ENCODE data around the gene FGF14.
"Not testable (repeated sequence)": the region's sequence is repeated elsewhere in the genome, so short reads cannot be mapped to it uniquely, and the experiment has no call there.

FGF14 gene

DNA sequence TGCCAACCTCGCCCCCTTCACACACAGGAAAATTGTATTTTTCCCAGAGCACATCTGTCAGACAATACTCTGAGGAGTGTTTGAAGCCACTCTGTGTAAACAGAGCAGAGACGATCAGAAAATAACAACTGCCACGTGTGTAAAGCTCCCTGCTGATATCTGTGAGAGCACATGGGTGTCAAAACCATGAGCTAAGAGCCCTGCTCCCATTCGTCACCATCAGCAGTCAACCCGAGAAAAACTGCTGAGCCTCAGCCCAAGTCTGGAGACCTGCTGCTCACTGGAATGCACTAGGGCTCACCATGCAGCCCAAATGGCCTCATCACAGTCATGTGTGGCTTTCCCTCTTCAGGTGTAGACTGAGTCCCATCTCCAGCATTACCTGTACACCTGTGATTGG, 304.1 kb downstream of the FGF14 start:
- no peak overlapping the region for H3K27ac ChIP-seq (ENCODE audit: low read depth, low read length)
- no peaks in the 10 kb centered on the region for H3K36me3 ChIP-seq (ENCODE audit: insufficient read depth, low read length)
- no peaks in the 10 kb centered on the region for H3K4me1 ChIP-seq (ENCODE audit: control insufficient read depth, insufficient read depth, low read length, unreplicated experiment)
- H2AFZ ChIP-seq (ENCODE audit: low read length, unreplicated experiment), result no peak overlapping the region
- H3K4me3 ChIP-seq (ENCODE audit: low read depth, low read length), result no peak overlapping the region
- H3K27me3 ChIP-seq (ENCODE audit: insufficient read depth, low read length), result no peaks in the 10 kb centered on the region
- no peaks in the 10 kb centered on the region for H3K79me2 ChIP-seq (ENCODE audit: control insufficient read depth, insufficient read depth, low read length, unreplicated experiment)

DNA sequence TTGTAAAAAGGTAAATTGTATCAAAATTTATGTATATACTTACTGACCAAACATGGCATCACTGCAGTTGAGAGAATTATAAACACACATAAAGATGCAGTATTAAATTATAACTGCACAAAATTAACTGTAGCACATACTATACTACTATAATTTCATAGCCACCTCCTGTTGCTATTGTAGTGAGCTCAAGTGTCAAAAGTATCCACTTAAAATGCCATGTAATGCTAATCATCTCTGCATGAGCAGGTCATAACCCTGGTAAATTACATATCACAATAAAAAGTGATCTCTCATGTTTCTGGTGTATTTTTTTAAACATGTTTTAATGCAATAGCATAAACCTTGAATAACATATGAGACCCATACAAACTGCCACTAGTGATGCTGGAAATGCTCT, 308.6 kb downstream of the FGF14 start:
- H3K27me3 ChIP-seq (ENCODE audit: insufficient read depth, low read length); H3K4me3 ChIP-seq (ENCODE audit: low read depth, low read length); H3K4me1 ChIP-seq (ENCODE audit: control insufficient read depth, insufficient read depth, low read length, unreplicated experiment); H3K27ac ChIP-seq (ENCODE audit: low read depth, low read length); H2AFZ ChIP-seq (ENCODE audit: low read length, unreplicated experiment); H3K79me2 ChIP-seq (ENCODE audit: control insufficient read depth, insufficient read depth, low read length, unreplicated experiment); H3K36me3 ChIP-seq (ENCODE audit: insufficient read depth, low read length): not testable (repeated sequence)

DNA sequence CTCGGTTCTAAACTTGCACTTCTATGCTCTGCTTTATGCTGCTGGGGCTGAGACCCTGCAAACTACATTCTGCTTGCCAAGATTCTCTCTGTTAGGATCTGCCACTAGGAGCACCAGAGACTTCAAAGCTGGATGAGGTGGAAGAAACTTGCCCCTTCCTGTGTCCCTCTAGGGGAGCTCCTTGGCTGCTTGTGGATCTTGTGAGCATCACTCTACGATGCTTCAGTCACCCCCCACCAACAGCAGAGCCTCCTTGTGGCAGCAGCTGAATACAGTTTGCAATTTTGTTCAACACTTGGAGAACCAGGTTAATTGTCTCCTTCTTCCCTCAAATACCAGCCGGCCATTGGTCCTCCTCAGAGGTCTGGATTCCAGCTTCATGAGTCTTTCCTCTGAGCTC, 310.6 kb downstream of the FGF14 start:
- Histone ChIP-seq H3K27me3 (ENCODE audit: insufficient read depth, low read length) (no peaks in the 10 kb centered on the region), H2AFZ (ENCODE audit: low read length, unreplicated experiment) (no peak overlapping the region), H3K4me1 (ENCODE audit: control insufficient read depth, insufficient read depth, low read length, unreplicated experiment) (no peaks in the 10 kb centered on the region), H3K4me3 (ENCODE audit: low read depth, low read length) (no peak overlapping the region), H3K79me2 (ENCODE audit: control insufficient read depth, insufficient read depth, low read length, unreplicated experiment) (no peaks in the 10 kb centered on the region), H3K36me3 (ENCODE audit: insufficient read depth, low read length) (no peaks in the 10 kb centered on the region), H3K27ac (ENCODE audit: low read depth, low read length) (no peak overlapping the region)

DNA sequence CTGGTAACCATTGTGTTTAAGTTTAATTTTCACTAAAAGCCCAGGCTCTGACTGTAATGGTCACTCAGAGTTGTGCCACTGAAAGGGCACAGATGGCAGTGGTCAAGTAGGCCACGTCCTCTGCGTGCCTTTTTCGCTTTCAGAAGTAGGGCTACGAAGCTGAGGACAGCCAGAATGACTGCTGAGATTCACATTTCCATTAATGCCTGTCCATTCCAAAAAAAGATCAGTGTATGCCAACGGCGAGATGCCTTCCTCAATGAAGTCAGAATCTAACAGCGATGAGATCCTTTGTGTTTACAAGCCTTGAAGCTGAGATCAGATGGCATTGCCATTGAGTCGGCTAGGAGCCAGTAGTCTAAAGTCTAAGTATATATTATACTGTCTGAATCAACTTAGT, 311.3 kb downstream of the FGF14 start:
- Histone ChIP-seq H2AFZ (ENCODE audit: low read length, unreplicated experiment) (no peak overlapping the region), H3K27me3 (ENCODE audit: insufficient read depth, low read length) (no peaks in the 10 kb centered on the region), H3K4me3 (ENCODE audit: low read depth, low read length) (no peak overlapping the region), H3K4me1 (ENCODE audit: control insufficient read depth, insufficient read depth, low read length, unreplicated experiment) (no peaks in the 10 kb centered on the region), H3K27ac (ENCODE audit: low read depth, low read length) (no peak overlapping the region), H3K36me3 (ENCODE audit: insufficient read depth, low read length) (no peaks in the 10 kb centered on the region), H3K79me2 (ENCODE audit: control insufficient read depth, insufficient read depth, low read length, unreplicated experiment) (no peaks in the 10 kb centered on the region)

DNA sequence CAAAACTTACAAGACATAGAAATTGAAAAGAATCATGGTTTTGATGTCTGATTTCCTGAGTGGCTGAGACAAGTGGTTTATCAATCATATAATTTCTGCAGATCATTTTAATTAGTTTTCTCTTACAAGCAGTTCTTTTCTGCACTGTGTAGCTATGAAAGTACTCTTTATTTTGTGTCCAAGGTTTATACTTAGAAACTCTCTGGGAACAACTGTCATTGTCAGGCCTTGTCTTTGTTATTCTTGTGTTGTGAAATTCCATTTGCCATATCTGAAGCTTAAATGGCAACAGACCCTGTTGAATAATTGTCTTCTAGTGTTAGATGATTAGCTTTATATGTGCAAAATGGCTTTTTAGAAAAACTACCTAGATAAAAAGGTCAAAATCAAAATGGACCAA, 312.1 kb downstream of the FGF14 start:
- H3K4me1 ChIP-seq (ENCODE audit: control insufficient read depth, insufficient read depth, low read length, unreplicated experiment), result no peaks in the 10 kb centered on the region
- H3K79me2 ChIP-seq (ENCODE audit: control insufficient read depth, insufficient read depth, low read length, unreplicated experiment), result no peaks in the 10 kb centered on the region
- no peak overlapping the region for H3K4me3 ChIP-seq (ENCODE audit: low read depth, low read length)
- H3K27ac ChIP-seq (ENCODE audit: low read depth, low read length), result no peak overlapping the region
- no peaks in the 10 kb centered on the region for H3K36me3 ChIP-seq (ENCODE audit: insufficient read depth, low read length)
- H3K27me3 ChIP-seq (ENCODE audit: insufficient read depth, low read length), result no peaks in the 10 kb centered on the region
- no peak overlapping the region for H2AFZ ChIP-seq (ENCODE audit: low read length, unreplicated experiment)

DNA sequence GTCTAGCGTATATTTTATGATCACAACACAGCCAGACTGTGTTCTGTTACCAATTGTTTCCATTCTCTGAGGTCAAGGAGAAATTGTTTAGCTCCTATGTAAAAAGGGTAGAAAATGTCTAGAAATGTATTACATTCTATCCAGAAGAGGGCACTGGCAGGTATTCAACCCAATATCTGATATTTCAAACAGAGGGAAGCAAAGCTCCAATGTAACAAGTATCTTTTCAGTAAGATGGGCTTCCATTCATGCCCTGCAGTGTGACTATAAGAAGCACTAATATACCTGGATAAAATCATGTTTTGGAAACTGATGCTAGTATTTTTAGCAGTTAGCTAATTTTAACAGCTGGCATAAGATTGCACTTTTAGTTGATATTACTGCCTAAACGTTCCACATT, 312.7 kb downstream of the FGF14 start:
- Histone ChIP-seq H3K27ac (ENCODE audit: low read depth, low read length) (no peak overlapping the region), H3K4me3 (ENCODE audit: low read depth, low read length) (no peak overlapping the region), H2AFZ (ENCODE audit: low read length, unreplicated experiment) (no peak overlapping the region), H3K36me3 (ENCODE audit: insufficient read depth, low read length) (no peaks in the 10 kb centered on the region), H3K27me3 (ENCODE audit: insufficient read depth, low read length) (no peaks in the 10 kb centered on the region), H3K79me2 (ENCODE audit: control insufficient read depth, insufficient read depth, low read length, unreplicated experiment) (no peaks in the 10 kb centered on the region), H3K4me1 (ENCODE audit: control insufficient read depth, insufficient read depth, low read length, unreplicated experiment) (no peaks in the 10 kb centered on the region)

DNA sequence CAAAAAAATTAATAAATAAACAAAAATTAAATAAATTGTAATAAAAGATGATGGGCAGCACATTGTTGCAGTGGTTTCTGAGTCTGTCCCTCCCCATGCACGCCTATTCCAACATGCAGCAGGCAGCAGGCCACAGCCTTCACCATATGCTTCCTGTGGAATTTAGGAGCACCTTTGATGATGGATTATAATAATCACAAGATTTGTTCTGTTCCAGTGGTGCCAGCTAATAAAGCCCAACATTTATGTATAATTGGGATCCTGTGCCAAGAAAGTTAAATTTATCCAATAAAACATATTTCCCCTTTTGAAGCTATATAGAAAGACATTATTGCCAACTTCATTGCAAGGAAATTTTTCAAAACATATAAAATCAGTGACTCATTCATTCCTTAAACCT, 328.6 kb downstream of the FGF14 start:
- no peaks in the 10 kb centered on the region for H3K36me3 ChIP-seq (ENCODE audit: insufficient read depth, low read length)

DNA sequence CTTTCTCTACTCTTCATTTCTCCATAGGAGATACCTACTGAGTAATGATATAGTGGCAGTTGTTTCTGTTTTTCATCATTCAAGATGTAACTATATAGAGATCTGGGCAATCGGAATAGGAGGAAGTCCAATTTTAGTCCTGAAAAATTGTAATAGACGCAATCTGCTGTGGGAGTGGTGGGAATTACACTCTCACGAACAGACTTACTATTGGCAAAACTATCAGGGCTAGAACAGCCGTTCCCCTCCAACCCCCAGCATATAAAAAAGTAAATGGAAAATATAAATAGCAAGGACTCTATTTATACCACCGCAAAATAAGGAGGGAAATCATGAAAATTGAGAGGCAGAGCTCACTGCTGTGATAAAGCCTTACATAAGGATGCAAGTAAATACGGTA, 330.1 kb downstream of the FGF14 start:
- Histone ChIP-seq H3K4me3 (ENCODE audit: low read depth, low read length) (no peak overlapping the region), H2AFZ (ENCODE audit: low read length, unreplicated experiment) (no peak overlapping the region), H3K27me3 (ENCODE audit: insufficient read depth, low read length) (no peaks in the 10 kb centered on the region), H3K79me2 (ENCODE audit: control insufficient read depth, insufficient read depth, low read length, unreplicated experiment) (no peaks in the 10 kb centered on the region), H3K27ac (ENCODE audit: low read depth, low read length) (no peak overlapping the region), H3K36me3 (ENCODE audit: insufficient read depth, low read length) (no peaks in the 10 kb centered on the region), H3K4me1 (ENCODE audit: control insufficient read depth, insufficient read depth, low read length, unreplicated experiment) (no peaks in the 10 kb centered on the region)

More for the DNA sequence above, 328.6 kb downstream of the FGF14 start:
- Histone ChIP-seq H3K27me3 (ENCODE audit: insufficient read depth, low read length) (peaks cover 4% of the 10 kb centered on the region; the same call in 1 of the 2 replicates), H3K4me1 (ENCODE audit: control insufficient read depth, insufficient read depth, low read length, unreplicated experiment) (no peaks in the 10 kb centered on the region), H3K27ac (ENCODE audit: low read depth, low read length) (no peak overlapping the region), H2AFZ (ENCODE audit: low read length, unreplicated experiment) (no peak overlapping the region), H3K79me2 (ENCODE audit: control insufficient read depth, insufficient read depth, low read length, unreplicated experiment) (no peaks in the 10 kb centered on the region), H3K4me3 (ENCODE audit: low read depth, low read length) (no peak overlapping the region)

DNA sequence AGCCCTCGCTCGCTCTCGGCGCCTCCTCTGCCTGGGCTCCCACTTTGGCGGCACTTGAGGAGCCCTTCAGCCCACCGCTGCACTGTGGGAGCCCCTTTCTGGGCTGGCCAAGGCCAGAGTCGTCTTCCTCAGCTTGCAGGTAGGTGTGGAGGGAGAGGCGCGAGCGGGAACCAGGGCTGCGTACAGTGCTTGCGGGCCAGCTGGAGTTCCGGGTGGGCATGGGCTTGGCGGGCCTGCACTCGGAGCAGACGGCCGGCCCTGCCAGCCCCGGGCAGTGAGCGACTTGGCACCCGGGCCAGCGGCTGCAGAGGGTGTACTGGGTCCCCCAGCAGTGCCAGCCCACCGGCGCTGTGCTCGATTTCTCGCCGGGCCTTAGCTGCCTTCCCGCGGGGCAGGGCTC, 333.5 kb downstream of the FGF14 start:
- H3K4me3 ChIP-seq (ENCODE audit: low read depth, low read length); H3K4me1 ChIP-seq (ENCODE audit: control insufficient read depth, insufficient read depth, low read length, unreplicated experiment); H3K79me2 ChIP-seq (ENCODE audit: control insufficient read depth, insufficient read depth, low read length, unreplicated experiment); H2AFZ ChIP-seq (ENCODE audit: low read length, unreplicated experiment); H3K27ac ChIP-seq (ENCODE audit: low read depth, low read length); H3K27me3 ChIP-seq (ENCODE audit: insufficient read depth, low read length); H3K36me3 ChIP-seq (ENCODE audit: insufficient read depth, low read length): not testable (repeated sequence)

DNA sequence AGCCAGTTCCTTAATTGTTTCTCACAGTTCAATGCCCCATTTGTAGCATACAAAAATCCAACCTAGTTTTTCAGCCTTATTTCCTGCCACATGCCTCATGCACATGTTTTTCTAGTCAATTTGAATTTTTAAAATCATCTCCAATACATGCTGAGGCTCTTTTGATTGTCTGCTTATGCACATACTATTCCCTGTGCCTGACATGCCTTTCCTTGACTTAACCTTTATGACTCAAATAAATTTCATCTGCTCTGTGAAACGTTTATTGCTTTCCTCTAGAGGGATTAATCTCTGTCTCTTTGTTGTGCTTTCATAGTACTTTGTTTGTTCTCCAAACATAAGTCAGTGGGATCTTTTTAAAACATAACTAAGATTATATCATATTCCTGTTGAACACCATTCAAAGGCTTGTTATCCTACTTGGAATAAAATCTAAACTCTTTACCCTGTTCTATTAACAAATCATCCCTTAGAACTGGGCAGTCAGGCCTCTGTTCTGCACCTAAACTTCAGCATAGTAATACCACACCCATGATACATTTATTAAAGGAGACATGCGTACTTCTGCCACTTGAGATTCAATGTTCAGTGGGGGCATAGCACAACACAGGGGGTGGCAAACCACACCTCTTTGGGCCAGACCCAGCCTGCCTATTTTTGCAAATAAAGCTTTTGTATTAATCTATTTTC, 346.6 kb downstream of the FGF14 start:
- Histone ChIP-seq H3K27me3 (ENCODE audit: insufficient read depth, low read length) (no peaks in the 10 kb centered on the region), H3K79me2 (ENCODE audit: control insufficient read depth, insufficient read depth, low read length, unreplicated experiment) (no peaks in the 10 kb centered on the region), H3K4me1 (ENCODE audit: control insufficient read depth, insufficient read depth, low read length, unreplicated experiment) (no peaks in the 10 kb centered on the region), H3K27ac (ENCODE audit: low read depth, low read length) (no peak overlapping the region), H3K36me3 (ENCODE audit: insufficient read depth, low read length) (no peaks in the 10 kb centered on the region), H3K4me3 (ENCODE audit: low read depth, low read length) (no peak overlapping the region), H2AFZ (ENCODE audit: low read length, unreplicated experiment) (no peak overlapping the region)

DNA sequence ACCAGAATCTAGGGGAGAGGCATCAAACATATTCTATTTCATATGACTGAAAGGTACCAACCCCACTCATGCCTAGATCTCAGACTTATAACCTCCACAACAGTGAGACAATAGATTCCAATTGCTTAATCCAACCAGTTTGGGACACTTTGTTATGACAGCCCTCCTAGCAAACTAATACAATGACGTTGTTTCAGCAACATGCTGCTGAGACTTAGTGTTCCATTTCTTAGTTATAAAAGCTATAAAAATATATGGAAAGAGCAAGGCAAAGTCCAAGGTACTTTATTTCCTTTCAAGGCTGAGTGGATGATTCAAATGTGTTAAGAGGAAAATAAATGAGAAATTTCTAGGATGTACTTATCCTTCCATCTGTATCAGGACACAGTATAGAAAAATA, 352.0 kb downstream of the FGF14 start:
- H3K27ac ChIP-seq (ENCODE audit: low read depth, low read length), result no peak overlapping the region
- no peaks in the 10 kb centered on the region for H3K36me3 ChIP-seq (ENCODE audit: insufficient read depth, low read length)
- no peaks in the 10 kb centered on the region for H3K79me2 ChIP-seq (ENCODE audit: control insufficient read depth, insufficient read depth, low read length, unreplicated experiment)
- no peaks in the 10 kb centered on the region for H3K4me1 ChIP-seq (ENCODE audit: control insufficient read depth, insufficient read depth, low read length, unreplicated experiment)
- H3K4me3 ChIP-seq (ENCODE audit: low read depth, low read length), result no peak overlapping the region
- peaks cover under 1% of the 10 kb centered on the region; the same call in 1 of the 2 replicates for H3K27me3 ChIP-seq (ENCODE audit: insufficient read depth, low read length)
- H2AFZ ChIP-seq (ENCODE audit: low read length, unreplicated experiment), result no peak overlapping the region
